Right forelimb (tissue), 1 donor: ENCODE data around the gene PPP5C.
"Not testable (repeated sequence)": the region's sequence is repeated elsewhere in the genome, so short reads cannot be mapped to it uniquely, and the experiment has no call there.

Experiments used
- DNase-seq: peaks from one replicate; pipeline ENCODE4 v3.0.0-alpha.2; 2018

PPP5C gene

GRCh38 chr19:46411088-46411924 is 64.4 kb downstream of the PPP5C start:
- no peak for DNase-seq

- no peak for DNase-seq
These were observed 65.2 kb downstream of the PPP5C start for GRCh38 chr19:46411925-46412649.

GRCh38 chr19:46412650-46413261 is 65.9 kb downstream of the PPP5C start:
- no peak for DNase-seq

- DNase-seq: peak; percentile 97
These were observed 66.6 kb downstream of the PPP5C start, which contains the start of gene CCDC8 for GRCh38 chr19:46413262-46414031. TSS of gene CCDC8 (minus strand) at chr19:46413564. CDS start at chr19:46412810, 754 bp downstream.

DNA sequence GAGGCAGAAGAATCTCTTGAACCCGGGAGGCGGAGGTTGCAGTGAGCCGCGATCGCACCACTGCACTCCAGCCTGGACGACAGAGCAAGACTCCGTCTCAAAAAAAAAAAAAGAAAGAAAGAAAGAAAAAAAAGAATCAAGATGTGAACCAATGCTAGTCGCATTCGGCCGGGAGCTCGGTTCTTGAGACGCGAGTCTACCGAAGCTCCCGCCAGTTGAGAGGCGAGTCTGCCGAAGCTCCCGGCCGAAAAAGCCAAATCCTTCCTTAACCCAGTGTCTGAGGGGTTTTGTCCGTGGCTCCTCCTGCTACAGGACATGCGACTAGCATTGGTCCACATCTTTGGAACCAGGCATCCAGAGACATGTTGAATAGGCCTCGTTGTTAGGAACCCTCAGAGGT is 68.0 kb downstream of the PPP5C start:
- DNase-seq: not testable (repeated sequence)

GRCh38 chr19:46415804-46416709 is 69.2 kb downstream of the PPP5C start:
- DNase-seq: peak; percentile 97

DNA sequence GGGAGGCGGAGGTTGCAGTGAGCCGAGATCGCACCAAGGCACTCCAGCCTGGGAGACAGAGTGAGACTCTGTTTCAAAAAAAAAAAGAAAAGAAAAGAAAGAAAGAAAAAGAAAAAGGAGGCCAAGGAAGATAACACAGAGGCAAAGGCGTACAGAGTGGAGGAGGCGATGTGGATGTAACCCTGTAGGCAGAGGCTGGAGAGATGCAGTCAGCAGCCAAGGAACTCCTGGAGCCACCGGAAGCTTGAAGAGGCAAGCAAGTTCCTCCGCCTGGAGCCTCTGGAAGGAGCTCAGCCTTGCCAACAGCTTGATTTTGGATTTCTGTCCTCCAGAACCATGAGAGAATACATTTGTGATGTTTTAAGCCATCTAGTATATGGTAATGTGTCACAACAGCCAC is 73.2 kb downstream of the PPP5C start:
- no peak for DNase-seq

GRCh38 chr19:46422344-46422743 is 75.5 kb downstream of the PPP5C start:
- no peak for DNase-seq

GRCh38 chr19:46423188-46423587 is 76.3 kb downstream of the PPP5C start:
- no peak for DNase-seq

DNA sequence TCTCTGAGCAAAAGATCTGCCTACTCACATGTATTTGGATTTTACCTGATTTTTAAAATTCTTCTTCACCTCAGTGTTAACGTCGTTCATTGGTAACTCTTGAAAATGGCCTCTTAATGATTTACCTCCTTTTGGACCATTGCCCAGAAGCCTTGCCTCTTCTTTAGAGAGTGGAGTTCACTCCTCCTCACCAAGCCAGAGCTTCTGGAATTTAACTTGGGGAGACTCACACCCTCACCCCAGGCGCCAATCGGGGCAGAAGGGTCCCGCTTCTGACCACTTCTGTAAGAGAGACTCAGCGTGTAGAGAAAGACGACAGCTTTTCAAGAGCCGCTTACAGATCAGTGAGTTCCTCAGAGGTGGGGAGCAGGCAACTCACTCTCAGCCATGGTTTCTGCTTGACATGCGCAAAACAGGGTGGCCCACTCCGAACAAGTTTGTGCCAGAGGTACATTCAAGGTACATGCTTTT is 79.2 kb downstream of the PPP5C start:
- DNase-seq: no peak

DNA sequence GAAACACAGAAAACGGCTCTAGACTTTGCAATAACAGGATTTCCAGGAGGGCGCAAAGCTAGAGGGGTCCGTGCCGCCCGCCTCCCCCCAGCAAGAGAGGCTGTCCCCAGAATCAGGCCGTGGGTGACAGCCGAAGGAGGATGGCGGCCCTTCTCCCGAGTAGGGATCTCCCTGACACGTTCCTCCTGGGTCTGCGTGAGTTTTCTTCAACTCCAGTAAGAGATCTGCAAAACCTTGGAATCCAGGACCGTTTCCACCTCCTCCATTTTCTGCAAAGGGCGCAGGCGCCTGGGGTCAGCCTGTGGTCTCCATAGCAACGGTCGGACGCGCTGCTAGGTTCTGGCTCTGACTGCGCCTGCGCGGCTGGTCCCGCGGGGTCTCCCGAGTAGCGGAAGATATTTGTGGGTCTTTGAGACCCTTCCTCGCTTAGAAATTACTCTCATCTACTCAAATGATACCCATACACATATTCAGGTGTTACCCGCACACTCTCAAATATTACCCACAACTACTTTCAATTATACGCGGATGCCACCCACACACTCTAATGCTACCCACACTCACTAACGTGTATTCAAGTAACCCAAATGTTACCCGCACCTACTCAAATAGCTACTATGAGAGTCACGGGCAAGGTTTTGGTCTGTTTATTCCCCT is 79.7 kb downstream of the PPP5C start:
- DNase-seq: peak; percentile 87

- no peak for DNase-seq
These were observed 80.7 kb downstream of the PPP5C start for GRCh38 chr19:46427518-46428045.

GRCh38 chr19:46428239-46429135 is 81.6 kb downstream of the PPP5C start, which contains the start of gene PNMA8C:
TSS of gene PNMA8C (minus strand) at chr19:46428936. CDS start at chr19:46428359, 577 bp downstream.
- peak; percentile 79 for DNase-seq

GRCh38 chr19:46429999-46430398 is 83.1 kb downstream of the PPP5C start:
- DNase-seq: no peak

DNA sequence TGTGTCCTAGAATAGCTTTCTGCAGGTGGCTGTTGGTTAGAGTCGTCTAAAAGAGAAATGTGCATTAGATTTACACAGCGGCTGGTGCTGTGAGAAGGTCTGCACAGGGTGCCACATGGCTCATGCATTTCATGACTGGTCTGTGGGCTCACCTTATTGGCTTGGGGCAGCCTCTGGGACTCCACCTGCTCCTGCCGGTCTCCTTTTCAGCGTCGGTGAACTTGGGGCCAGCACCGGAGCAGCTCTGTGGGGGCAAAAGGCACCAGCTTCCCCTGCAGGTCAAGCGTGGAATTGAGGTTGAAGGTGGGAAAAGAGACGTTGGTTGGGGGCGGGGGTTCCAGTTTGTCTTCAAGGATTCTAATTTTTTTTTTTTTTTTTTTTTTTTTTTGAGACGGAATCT is 84.9 kb downstream of the PPP5C start:
- DNase-seq: no peak

DNA sequence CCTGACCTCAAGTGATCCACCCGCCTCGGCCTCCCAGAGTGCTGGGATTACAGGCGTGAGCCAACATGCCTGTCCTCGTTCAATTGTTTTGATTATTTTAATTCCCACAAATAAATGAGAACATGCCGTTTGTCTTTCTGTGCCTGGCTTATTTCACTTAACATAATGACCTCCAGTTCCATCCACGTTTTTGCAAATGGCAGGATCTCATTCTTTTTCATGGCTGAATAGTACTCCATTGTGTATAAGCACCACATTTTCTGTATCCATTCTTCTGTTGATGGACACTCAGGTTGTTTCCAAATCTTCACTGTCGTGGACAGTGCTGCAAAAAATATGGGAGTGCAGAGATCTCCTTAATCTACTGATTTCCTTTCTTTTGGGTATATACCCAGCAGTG is 86.6 kb downstream of the PPP5C start:
- not testable (repeated sequence) for DNase-seq

DNA sequence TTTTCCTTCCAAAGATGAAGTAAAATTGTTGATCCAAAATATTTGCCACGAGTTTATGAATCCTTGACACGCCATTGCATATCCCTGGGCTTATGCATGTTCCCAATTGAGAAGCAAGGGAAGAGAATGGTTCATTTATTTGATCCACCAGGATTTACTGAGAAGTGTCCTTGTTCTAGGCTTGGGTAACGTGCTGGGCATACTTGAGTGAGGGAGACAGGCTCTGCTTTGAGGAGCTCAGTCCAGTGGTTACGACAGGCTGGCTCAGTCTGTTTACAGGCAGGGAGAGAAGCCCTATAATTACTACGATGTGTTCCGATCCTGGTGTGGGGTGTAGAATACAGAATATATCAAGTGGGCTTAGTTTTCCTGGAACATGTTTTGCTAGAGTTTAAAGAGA is 88.1 kb downstream of the PPP5C start:
- DNase-seq: no peak

DNA sequence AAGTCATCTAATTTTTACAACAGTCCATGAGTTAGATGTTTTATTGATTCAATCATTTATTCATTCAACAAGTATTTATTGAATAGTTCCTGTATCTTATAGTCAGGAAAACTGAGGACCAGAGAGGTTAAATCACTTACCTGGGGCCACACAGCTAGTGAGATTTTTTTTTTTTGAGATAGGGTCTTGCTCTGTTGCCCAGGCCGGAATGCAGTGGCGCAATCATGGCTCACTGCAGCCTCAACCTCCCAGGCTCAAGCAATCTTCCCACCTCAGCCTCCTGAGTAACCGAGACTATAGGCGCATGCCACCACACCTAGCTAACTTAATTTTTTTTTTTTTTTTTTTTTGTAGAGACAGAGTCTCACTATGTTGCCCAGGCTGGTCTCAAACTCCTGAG is 88.8 kb downstream of the PPP5C start:
- not testable (repeated sequence) for DNase-seq
